ENCODE data around the gene HSD17B7.

The HSD17B7 gene

DNA sequence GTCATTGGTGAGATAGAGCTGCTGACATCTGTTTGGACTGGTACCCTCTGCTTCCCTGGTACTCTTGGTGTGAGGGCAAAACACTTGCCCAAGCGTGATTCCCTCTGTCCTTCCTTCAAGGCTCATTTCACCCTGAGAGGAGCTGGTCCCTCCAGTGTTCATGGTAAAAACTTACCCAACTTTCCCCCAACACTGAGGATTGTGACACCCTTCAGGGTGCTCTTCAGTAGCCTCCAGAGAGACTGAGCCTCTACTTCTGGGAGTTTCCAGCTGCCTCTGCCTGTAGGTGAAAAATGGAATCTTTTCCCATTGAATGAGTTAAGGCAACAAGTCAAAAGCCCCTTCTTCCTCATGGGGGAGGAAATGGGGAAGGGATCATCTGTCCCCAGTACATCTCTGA lies 60.8 kb downstream of the HSD17B7 start:
- no peak for DNase-seq (ENCODE audit: low read depth)
- H3K4me3 ChIP-seq (ENCODE audit: low read depth, low read length): no peak overlapping the region

DNA sequence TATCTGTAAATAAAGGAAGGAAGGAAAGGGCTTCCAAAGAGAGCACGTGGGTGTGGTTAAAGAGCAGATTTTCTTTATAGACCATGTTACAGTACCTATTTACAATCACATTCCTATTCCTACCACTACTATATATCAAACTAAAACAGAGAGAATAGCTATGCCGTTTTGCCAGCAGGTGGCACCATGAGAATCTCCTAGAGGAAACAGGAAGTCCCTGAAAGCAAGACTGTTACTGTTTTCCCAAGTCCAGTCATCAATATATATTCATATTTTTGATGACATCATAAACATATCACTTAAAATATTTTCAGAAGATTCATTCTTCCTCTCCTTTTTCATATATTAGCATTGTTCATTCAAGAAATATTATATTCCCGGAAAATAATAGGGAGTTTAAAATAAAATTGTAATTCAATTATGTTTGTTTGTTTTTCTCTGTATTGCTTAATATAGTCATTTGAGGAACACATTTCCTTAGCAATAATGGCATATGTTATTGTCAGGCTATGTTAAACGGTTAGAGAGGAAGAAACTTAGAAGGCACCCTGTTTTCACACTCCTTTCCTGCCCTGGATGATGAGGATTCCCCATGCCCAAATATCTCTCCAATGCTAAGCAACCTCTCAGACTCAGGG lies 63.9 kb downstream of the HSD17B7 start:
- no peak overlapping the region for H3K4me3 ChIP-seq (ENCODE audit: low read depth, low read length)
- no peak for DNase-seq (ENCODE audit: low read depth)

DNA sequence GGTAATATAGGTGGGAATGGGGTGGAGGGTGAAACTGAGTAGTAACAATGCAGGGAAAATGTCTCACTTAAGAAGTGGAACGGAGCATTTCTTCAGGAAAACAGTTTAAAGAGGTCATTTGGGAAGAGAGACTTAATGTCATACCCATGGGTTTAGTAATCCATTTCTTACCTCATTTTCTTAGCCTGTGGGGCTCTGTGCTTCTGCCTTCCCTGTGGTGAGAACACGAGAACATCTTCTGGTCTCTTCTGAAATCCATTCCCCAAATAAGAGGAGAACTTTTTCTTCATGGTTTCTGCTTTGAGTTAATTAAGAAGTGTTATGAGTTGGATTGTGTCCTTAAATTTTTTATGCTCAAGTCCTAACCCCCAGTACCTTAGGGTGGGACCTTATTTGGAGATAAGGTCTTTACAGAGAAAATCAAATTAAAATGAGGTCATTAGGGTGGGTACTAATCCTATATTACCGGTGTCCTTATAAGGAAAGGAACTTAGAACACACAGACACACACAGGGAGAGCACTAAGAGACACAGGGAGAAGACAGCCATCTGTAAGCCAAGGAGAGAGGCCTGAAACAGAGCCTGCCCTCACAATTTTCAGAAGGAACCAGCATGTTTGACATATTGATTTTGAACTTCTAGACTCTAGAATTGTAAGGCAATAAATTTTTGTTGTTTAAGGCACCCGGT lies 65.1 kb downstream of the HSD17B7 start:
- peak; percentile 59 for DNase-seq (ENCODE audit: low read depth)
- no peak overlapping the region for H3K4me3 ChIP-seq (ENCODE audit: low read depth, low read length)

- H3K4me3 ChIP-seq (ENCODE audit: low read depth, low read length): no peak overlapping the region
- peak; percentile 95 for DNase-seq (ENCODE audit: low read depth)
Measured at GRCh38 chr1:162856260-162856659, 65.8 kb downstream of the HSD17B7 start.

DNA sequence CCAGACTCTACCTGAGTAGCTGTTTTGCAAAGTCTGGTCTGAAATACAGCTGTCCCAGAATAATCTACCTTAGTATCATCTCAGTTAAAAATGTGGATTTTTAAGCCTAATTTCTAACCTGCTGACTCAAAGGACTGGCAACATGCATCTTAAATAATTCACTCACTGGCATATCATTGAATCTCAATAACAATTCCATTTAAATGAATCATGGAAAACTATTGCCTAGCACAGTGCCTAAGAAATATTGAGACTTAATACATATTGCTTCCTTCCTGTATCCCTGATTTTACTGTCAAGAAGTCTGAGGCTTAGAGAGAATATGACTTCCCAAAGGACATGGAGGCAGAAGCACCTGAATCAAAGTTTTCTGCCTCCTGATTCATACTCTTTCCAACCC lies 67.3 kb downstream of the HSD17B7 start:
- no peak overlapping the region for H3K4me3 ChIP-seq (ENCODE audit: low read depth, low read length)
- no peak for DNase-seq (ENCODE audit: low read depth)

DNA sequence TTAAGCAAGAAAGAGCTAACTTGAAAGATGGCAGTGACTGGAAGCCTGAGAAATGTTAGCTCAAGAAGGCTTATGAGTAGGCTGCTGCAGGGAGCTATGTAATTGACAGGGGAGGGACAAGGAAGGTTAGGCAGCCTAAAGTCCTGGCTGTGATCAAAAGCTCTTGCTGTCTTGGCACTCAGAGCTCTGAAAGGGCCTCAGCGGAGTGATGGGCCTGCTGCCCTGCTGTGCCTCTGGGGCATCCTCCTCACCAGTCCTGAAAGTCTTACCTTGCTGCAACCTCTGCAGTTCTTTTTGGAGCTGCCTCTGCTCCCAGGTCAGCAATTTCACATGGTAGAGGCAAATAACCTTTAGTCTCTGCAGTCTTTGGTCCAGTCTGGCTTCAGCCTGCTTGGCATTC lies 68.7 kb downstream of the HSD17B7 start:
- H3K4me3 ChIP-seq (ENCODE audit: low read depth, low read length): no peak overlapping the region

DNA sequence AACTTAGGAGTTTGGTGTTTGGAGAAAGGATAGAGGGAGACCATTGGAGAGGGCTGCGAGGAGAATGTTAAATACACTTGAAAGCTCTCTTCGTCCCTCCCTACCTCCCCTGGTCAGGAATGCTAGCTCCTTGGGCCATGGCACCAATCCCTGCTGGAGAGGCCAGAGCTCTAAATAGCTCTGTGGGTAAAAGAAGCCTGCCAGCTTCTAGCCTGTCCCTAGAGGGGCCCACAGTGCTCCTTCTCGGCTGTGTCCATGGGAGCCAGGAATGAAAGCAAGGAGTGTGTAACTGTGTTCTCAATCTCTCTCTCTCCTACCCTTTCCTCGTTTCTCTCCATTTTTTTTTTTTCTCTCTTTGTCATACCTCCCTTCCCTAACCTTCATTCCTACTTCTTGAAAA lies 70.6 kb downstream of the HSD17B7 start, which contains the start of gene CCDC190:
CCDC190 (minus strand) TSS at position 75 of the 400 bp plus-strand sequence. CDS start 1,529 bp downstream, outside the sequence.
- H3K4me3 ChIP-seq (ENCODE audit: low read depth, low read length): no peak within 1 kb of the TSS
- no peak for DNase-seq (ENCODE audit: low read depth)

More for the DNA sequence above, 68.7 kb downstream of the HSD17B7 start:
- no peak for DNase-seq (ENCODE audit: low read depth)

DNA sequence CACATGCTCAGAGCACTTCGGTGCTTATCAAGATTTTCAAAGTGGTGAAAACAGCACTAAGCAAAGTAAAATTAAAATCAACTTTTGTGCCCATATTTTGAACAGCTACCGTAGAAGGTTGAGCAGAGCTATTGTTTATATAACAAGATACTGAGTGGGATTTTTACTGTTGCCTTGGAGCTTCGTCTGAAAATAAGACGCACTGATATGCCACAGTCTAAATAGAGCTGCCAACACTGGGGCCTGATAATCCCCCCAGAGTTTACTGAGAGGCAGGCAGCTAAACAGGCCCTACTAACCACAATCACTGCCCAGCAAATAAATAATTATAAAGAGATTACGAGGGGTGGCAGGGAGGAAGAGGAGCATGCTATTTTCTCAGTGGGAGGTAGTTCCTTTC lies 71.1 kb downstream of the HSD17B7 start:
- no peak overlapping the region for H3K4me3 ChIP-seq (ENCODE audit: low read depth, low read length)
- no peak for DNase-seq (ENCODE audit: low read depth)
